Body of pancreas (tissue), 4 donors: Measurements from ENCODE around the gene GOLGA6B. TPM values are rescaled to one million over a fixed set of nuclear protein-coding genes. Genes with fewer than 3 reads are reported as not detected.
"Not testable (repeated sequence)": the region's sequence is repeated elsewhere in the genome, so short reads cannot be mapped to it uniquely, and the experiment has no call there.

Source experiments
- ATAC-seq: fragments of 150-250 bp; one replicate; pipeline ENCODE4 v1.9.1; 2016
- DNase-seq, 4 donors: peaks; one replicate each; pipeline ENCODE4 v3.0.0-alpha.2; 2019
- H3K27ac ChIP-seq, 4 donors: fragments of 200-600 bp; sonication (generic); 1 replicate in 3 of 4; 2 replicates in 1 of 4; pipeline versions ENCODE4 v1.5.1 to v1.6.1; 2016 to 2019; ENCODE audit warnings: mild to moderate bottlenecking in 1 of 4, mixed read lengths in 1 of 4, moderate library complexity in 1 of 4
- H3K27me3 ChIP-seq, 2 donors: fragments of 200-600 bp; sonication (generic); one replicate each; pipeline ENCODE4 v1.6.0; 2016; ENCODE audit warnings: mild to moderate bottlenecking in 1 of 2
- H3K36me3 ChIP-seq, 2 donors: fragments of 200-600 bp; sonication (generic); replicated peaks in 1 of 2; 2 replicates each; pipeline ENCODE4 v1.5.1; 2016; ENCODE audit warnings: low read depth in 2 of 2; ENCODE audit not compliant: insufficient read depth in 1 of 2
- H3K4me1 ChIP-seq: fragments of 200-600 bp; sonication (generic); one replicate; pipeline ENCODE4 v1.6.0; 2016
- H3K4me3 ChIP-seq, 2 donors: fragments of 200-600 bp; sonication (generic); 1 replicate in 1 of 2; 2 replicates in 1 of 2; pipeline ENCODE4 v1.5.1; 2016 to 2019
- H3K9me3 ChIP-seq, 3 donors: fragments of 200-600 bp; sonication (generic); 1 replicate in 2 of 3; 2 replicates in 1 of 3; pipeline ENCODE4 v1.5.1; 2016
- CTCF ChIP-seq, 7 experiments: fragments of 450-650 bp in 4 of 7; fragments of 200-600 bp in 3 of 7; sonication (generic) in 3 of 7; IDR thresholded peaks; one replicate each; pipeline ENCODE4 v1.5.1; 2016 to 2019; ENCODE audit warnings: antibody characterized with exemption in 7 of 7
- POLR2A ChIP-seq, 3 donors: fragments of 450-650 bp; IDR thresholded peaks; one replicate each; pipeline ENCODE4 v1.6.1; 2016; ENCODE audit warnings: antibody characterized with exemption in 3 of 3, mild to moderate bottlenecking in 2 of 3
- WGBS, 2 donors: methylation state at CpG; one replicate each; pipeline ENCODE4 v1.1.5; 2017; 5-methylcytosine and 5-hydroxymethylcytosine counted together
- intact Hi-C: fragments of 100-400 bp; cut with DNase I; formaldehyde crosslinking; loops from one replicate; pipeline ENCODE4 v1.15.1; 2023
- small RNA-seq: library from RNA; depleted of rRNA; stranded (forward); fragments of <200 nt; gene quantifications from one replicate; pipeline ENCODE3, GENCODE V24; 2016
- total RNA-seq, 2 donors: library from RNA; depleted of rRNA; stranded (reverse); fragments of >200 nt; gene quantifications; one replicate each; pipeline ENCODE4 v1.1.0, GENCODE V29; 2016

The GOLGA6B gene
- total RNA-seq, 2 donors from 2014 or later: not detected

GRCh38 chr15:72700076-72700475 is 45.6 kb downstream of the GOLGA6B start:
- ATAC-seq: no peak
- Histone ChIP-seq H3K4me1 (no peaks in the 10 kb centered on the region), H3K4me3 (no peak overlapping the region), H3K9me3 (no peaks in the 10 kb centered on the region), H3K27me3 (no peaks in the 10 kb centered on the region), H3K36me3 (no peaks in the 10 kb centered on the region), H3K27ac (no peak overlapping the region)
- TF ChIP-seq CTCF (IDR thresholded peaks at IDR 0.05) (no peak), POLR2A (IDR thresholded peaks at IDR 0.05) (no peak)
- 89 to 93% methylated on average over 9 of the region's 9 CpGs for WGBS, 2 donors
- no peak for DNase-seq
- intact Hi-C loops: no loop called here

GRCh38 chr15:72706266-72706665 is 51.8 kb downstream of the GOLGA6B start:
- intact Hi-C loops: no loop called here
- no peaks in the 10 kb centered on the region for H3K27me3 ChIP-seq
- no peak for TF ChIP-seq POLR2A (IDR thresholded peaks at IDR 0.05)
- no peaks in the 10 kb centered on the region for H3K9me3 ChIP-seq
- DNase-seq (no peak), ATAC-seq (no peak)
- 86 to 94% methylated on average over 11 of the region's 11 CpGs for WGBS, 2 donors
- H3K36me3 ChIP-seq: no peaks in the 10 kb centered on the region
- no peak overlapping the region for H3K27ac ChIP-seq
- H3K4me1 ChIP-seq: no peaks in the 10 kb centered on the region
- H3K4me3 ChIP-seq: no peak overlapping the region

DNA sequence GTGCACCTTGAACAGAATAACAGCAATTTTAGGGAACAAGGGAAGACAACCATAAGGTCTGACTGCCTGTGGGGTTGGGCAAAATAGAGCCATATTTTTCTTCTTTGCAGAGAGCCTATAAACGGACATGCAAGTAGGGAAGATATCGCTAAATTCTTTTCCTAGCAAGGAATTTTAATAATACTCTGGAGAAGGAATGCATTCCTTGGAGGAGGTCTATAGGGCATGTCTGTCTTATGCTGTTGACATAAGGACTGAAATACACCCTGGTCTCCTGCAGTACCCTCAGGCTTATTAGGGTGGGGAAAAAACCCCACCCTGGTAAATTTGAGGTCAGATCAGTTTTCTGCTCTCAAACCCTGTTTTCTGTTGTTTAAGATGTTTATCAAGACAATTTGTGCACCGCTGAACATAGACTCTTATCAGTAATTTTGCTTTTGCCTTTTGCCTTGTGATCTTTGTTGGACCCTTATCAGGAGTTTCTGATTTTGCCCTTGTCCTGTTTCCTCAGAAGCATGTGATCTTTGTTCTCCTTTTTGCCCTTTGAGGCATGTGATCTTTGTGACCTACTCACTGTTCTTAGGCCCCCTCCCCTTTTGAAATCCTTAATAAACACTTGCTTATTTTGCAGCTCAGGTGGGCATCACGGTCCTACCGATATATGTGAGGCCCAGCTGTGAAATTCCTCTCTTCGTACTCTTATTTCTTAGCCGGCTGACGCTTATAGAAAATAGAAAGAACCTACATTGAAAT is 54.2 kb downstream of the GOLGA6B start:
- H3K27ac ChIP-seq, H3K27me3 ChIP-seq, DNase-seq, H3K36me3 ChIP-seq, H3K4me3 ChIP-seq, intact Hi-C loops, H3K9me3 ChIP-seq, H3K4me1 ChIP-seq, ATAC-seq: not testable (repeated sequence)
- WGBS, 2 donors: 87 to 92% methylated on average over 8 of the region's 8 CpGs

Small RNA genes lying within 50 kb of the gene (small RNA-seq; reads per million reads assigned to genes)
- not detected for gene RN7SL853P

Other genes with a start within 250 kb of the GOLGA6B start
- gene ARIH1, start 180.4 kb upstream of the GOLGA6B start, total RNA-seq: 10 to 100 TPM; 28.5 to 52.1 TPM
- not detected for gene HIGD2B, start 31.5 kb downstream of the GOLGA6B start, total RNA-seq
- gene BBS4, start 31.5 kb downstream of the GOLGA6B start, total RNA-seq: 10 to 100 TPM; 20.2 to 26.4 TPM
- 10 to 100 TPM; 52.1 to 85.0 TPM for gene ADPGK, start 129.1 kb downstream of the GOLGA6B start, total RNA-seq